DND-41 (cell line): ENCODE measurements around the gene SLC5A1.

Experiments used
- EZH2 ChIP-seq: IDR thresholded peaks from 3 replicates; pipeline ENCODE4 v1.6.1; 2012; ENCODE audit warnings: borderline replicate concordance, low read depth, mild to moderate bottlenecking, moderate library complexity, low read length, inconsistent platforms; ENCODE audit not compliant: severe bottlenecking
- TF ChIP-seq, protein P1 (sequence below): IDR thresholded peaks from 2 replicates; pipeline ENCODE4 v1.5.1; 2012; ENCODE audit warnings: borderline replicate concordance, low read length, moderate library complexity, mild to moderate bottlenecking; ENCODE audit not compliant: poor library complexity, severe bottlenecking; ENCODE audit errors: extremely low read depth

DNA sequence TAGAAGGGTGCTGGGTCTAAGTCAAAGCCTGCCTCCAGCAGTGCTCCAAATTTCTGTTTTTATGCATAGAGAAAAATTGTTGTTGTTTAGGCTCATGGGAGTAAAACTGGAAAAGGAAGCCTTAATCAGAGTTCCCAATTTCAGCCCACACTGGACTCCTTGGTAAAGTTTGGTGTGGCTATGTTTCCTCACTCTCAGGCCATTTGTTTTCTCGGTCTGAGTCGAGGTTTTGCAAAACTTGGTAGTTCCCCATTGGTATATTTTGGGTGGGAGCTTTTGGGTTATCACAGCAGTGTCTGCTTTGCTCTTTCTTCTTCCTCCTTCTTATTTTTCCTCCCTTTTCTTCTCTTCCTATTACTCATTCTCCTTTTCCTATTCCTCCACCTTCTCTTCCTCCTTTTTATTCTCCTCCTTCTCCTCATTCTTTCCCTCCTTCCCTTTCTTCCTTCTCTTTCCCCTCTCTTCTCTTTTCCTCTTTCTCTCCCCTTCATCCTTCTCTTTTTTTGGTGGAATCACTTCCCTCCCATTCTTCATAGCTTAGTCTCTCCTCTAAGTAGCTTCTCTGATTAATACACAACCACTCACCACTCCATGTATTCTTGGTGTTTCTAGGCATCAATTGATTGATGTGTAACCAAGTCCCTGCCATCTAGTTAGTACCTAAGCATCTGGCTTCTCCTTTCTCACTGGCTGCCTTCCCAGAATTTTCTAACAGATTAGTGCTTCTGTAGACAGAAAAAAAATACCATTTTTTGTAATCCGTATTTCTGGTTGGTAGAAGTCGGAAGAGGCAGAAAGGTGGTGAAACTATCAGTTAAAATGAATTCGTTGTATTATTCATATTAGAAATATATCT, 10.1 kb downstream of the SLC5A1 start:
- TF ChIP-seq EZH2, result no peak
- TF ChIP-seq, protein P1, sequence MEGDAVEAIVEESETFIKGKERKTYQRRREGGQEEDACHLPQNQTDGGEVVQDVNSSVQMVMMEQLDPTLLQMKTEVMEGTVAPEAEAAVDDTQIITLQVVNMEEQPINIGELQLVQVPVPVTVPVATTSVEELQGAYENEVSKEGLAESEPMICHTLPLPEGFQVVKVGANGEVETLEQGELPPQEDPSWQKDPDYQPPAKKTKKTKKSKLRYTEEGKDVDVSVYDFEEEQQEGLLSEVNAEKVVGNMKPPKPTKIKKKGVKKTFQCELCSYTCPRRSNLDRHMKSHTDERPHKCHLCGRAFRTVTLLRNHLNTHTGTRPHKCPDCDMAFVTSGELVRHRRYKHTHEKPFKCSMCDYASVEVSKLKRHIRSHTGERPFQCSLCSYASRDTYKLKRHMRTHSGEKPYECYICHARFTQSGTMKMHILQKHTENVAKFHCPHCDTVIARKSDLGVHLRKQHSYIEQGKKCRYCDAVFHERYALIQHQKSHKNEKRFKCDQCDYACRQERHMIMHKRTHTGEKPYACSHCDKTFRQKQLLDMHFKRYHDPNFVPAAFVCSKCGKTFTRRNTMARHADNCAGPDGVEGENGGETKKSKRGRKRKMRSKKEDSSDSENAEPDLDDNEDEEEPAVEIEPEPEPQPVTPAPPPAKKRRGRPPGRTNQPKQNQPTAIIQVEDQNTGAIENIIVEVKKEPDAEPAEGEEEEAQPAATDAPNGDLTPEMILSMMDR, result no peak
